GM13976 (cell line): ENCODE results near the gene LHPP.

Experiments
- DNase-seq: peaks from one replicate; pipeline ENCODE4 v3.0.0; 2012; ENCODE audit warnings: low spot score
- CTCF ChIP-seq: IDR thresholded peaks from 2 replicates; pipeline ENCODE4 v1.5.1; 2012; ENCODE audit warnings: borderline replicate concordance, mild to moderate bottlenecking; ENCODE audit not compliant: insufficient read depth; ENCODE audit errors: extremely low read depth, missing control alignments, control extremely low read depth
- in situ Hi-C: fragments of 300-500 bp; cut with MboI; formaldehyde crosslinking; loops from one replicate; pipeline ENCODE4 v1.12.0; 2022; ENCODE audit warnings: low sequenced_read_pairs, mixed read lengths, inconsistent platforms; ENCODE audit not compliant: unreplicated experiment

LHPP gene

DNA sequence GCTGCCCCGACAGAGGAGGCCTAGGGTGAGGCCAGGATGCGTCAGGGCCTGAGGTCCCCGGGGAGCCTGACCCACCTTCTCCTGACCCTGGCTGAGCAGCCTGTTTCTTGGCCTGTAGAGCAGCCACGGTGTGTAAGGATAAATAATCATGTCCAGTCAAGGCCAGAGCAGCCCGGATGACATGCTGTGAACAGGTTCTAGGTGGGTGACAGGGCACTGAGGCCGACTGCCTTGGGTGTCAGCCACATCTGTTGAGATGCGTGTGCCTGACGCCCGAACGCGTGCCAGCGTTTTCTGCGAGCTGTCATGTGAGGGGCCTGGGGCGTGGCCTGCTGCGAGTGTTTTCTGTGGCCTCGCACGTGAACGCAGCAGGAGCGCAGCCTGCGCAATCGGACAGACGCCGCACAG, 164.2 kb downstream of the LHPP start:
- in situ Hi-C loops = no loop called here
- no peak for DNase-seq
- no peak for TF ChIP-seq CTCF

- no peak for TF ChIP-seq CTCF
- in situ Hi-C loops = no loop called here
- no peak for DNase-seq
Observed at GRCh38 chr10:124626759-124627380, 165.2 kb downstream of the LHPP start.

- no peak for TF ChIP-seq CTCF
- in situ Hi-C loops = no loop called here
- DNase-seq = no peak
Observed at GRCh38 chr10:124627866-124628675, 166.4 kb downstream of the LHPP start.

DNA sequence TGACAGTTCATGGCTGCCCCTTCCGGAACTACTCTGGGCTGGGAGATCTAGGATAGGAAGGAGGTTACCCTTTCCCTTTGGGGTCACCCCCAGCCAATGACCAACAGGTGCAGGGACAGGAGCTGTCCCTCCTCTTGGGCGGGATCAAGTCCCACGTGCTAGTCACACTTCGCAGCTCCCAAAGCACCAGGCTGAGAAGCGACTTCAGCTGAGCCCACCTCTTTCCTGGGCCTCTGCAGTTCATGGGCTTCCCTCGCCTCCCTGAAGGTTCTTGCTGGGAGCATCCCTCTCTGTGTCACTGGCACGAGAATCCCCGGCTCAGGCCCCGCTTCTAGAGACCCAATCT, 167.0 kb downstream of the LHPP start:
- in situ Hi-C loops = no loop called here
- DNase-seq = no peak
- TF ChIP-seq CTCF = no peak

GRCh38 chr10:124629415-124629814, 167.8 kb downstream of the LHPP start:
- DNase-seq = no peak
- in situ Hi-C loops = no loop called here
- TF ChIP-seq CTCF = no peak

GRCh38 chr10:124629842-124630241, 168.2 kb downstream of the LHPP start:
- in situ Hi-C loops = no loop called here
- no peak for DNase-seq

More at GRCh38 chr10:124629842-124630241, 168.2 kb downstream of the LHPP start:
- TF ChIP-seq CTCF = no peak
